Measurements from ENCODE around the gene GP1BA. TPM values are rescaled to one million over a fixed set of nuclear protein-coding genes. Genes with fewer than 3 reads are reported as not detected.
A peak's percentile ranks its signal among the peaks of the same experiment; 100 is the strongest.

GP1BA gene
- not detected in 2 replicates for total RNA-seq (2014; rRNA removed; shearing (Covaris generic))

GRCh38 chr17:4931963-4932362 lies at the start of gene GP1BA:
TSS of gene GP1BA (plus strand) at chr17:4932277. CDS start at chr17:4932605, 328 bp downstream.
- in situ Hi-C loops (cut with HindIII; ENCODE audit: low sequenced_read_pairs) = no loop called here
- DNase-seq (ENCODE audit: low spot score) = no peak

DNA sequence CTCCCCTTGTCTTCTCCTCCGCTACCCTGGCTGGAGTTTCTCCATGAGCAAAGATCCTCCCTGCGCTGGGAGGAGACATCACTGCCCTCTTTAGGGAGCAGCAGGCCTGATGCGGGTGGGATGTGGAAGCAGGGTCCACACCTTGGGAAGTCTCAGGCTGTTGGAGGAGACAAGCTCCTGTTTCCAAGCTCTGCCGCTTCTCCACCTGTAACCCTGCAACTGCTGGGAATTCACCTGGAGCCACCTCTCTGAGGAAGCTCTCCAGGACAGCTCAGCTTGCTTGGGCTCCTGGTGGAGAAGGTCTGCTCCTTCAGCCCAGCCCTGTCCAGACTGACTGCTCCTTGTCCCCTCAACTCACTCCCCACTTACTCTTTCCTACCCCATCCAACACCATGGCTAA lies 47.6 kb upstream of the GP1BA start:
- in situ Hi-C loops (cut with HindIII; ENCODE audit: low sequenced_read_pairs) = no loop called here

DNA sequence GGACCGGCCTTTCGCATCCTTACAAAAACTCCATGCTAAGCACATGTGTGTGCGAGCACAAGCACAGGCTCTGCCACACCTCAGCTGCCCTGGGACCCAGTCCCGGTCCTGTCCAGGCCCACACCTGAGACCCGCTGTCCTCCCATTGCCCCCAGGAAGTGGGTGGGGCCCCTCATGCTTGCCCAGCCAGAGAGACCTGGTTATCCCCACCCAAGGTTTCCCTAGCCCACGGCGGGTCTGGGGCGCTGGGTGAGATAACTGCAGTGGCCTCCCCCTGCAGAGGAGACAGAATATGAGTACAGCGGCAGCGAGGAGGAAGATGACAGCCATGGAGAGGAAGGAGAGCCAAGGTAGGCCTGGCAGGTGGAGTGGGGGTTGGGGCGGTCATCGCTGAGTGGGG lies 45.2 kb upstream of the GP1BA start:
- no peak for DNase-seq (ENCODE audit: low spot score)
- in situ Hi-C loops (cut with HindIII; ENCODE audit: low sequenced_read_pairs) = no loop called here

More for the DNA sequence above, 47.6 kb upstream of the GP1BA start:
- no peak for DNase-seq (ENCODE audit: low spot score)

- in situ Hi-C loops (cut with HindIII; ENCODE audit: low sequenced_read_pairs) = no loop called here
- DNase-seq (ENCODE audit: low spot score) = no peak
Measured at GRCh38 chr17:4887581-4887980, 44.5 kb upstream of the GP1BA start.

DNA sequence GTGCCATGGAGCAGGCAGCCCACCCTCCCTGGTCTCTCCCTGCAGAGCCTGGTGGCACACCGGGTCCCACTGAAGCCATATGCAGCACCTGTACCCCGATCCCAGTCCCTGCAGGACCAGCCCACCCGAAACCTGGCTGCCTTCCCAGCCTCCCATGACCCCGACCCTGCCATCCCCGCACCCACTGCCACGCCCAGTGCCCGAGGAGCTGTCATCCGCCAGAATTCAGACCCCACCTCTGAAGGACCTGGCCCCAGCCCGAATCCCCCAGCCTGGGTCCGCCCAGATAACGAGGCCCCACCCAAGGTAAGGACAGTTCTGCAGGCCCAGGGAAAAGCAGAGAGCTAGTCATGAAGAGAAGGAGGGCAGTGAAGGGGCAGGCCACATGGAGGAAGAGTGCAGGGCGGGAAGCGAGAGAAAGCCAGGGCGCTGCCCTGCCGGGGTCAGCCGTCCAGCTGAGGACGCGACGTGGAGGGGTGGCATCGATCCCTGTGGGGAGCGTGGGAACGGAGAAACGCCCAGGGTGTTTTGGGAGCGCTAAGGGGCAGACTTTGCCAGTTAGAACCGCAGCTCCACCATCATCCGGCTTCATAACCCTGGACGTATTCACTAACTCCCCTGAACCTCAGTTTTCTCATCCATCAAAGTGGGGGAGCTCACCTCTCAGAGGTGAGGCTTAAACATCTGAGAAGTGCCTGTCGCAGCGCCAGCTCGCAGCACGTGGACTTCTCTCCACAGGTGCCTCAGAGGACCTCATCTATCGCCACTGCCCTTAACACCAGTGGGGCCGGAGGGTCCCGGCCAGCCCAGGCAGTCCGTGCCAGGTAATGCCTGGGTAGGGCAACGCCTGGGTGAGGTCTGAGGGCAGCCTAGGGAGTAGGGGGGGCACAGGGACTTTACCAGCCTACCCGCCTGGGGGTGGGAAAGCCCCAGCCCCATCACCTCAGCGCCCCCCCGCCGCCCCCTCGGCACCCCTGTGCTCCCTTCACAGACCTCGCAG lies 40.4 kb upstream of the GP1BA start:
- in situ Hi-C loops (cut with HindIII; ENCODE audit: low sequenced_read_pairs) = no loop called here
- no peak for DNase-seq (ENCODE audit: low spot score)

- no peak for DNase-seq (ENCODE audit: low spot score)
- in situ Hi-C loops (cut with HindIII; ENCODE audit: low sequenced_read_pairs) = no loop called here
Measured at GRCh38 chr17:4892499-4893221, 39.4 kb upstream of the GP1BA start.

GRCh38 chr17:4893272-4893671 lies 38.8 kb upstream of the GP1BA start:
- DNase-seq (ENCODE audit: low spot score) = no peak
- in situ Hi-C loops (cut with HindIII; ENCODE audit: low sequenced_read_pairs) = no loop called here

GRCh38 chr17:4893721-4894560 lies 38.1 kb upstream of the GP1BA start:
- no peak for DNase-seq (ENCODE audit: low spot score)
- in situ Hi-C loops (cut with HindIII; ENCODE audit: low sequenced_read_pairs) = no loop called here

GRCh38 chr17:4895121-4895520 lies 37.0 kb upstream of the GP1BA start:
- in situ Hi-C loops (cut with HindIII; ENCODE audit: low sequenced_read_pairs) = no loop called here
- no peak for DNase-seq (ENCODE audit: low spot score)

GRCh38 chr17:4895657-4896331 lies 36.3 kb upstream of the GP1BA start:
- in situ Hi-C loops (cut with HindIII; ENCODE audit: low sequenced_read_pairs) = no loop called here
- DNase-seq (ENCODE audit: low spot score) = no peak

GRCh38 chr17:4896332-4897197 lies 35.5 kb upstream of the GP1BA start:
- in situ Hi-C loops (cut with HindIII; ENCODE audit: low sequenced_read_pairs) = no loop called here

GRCh38 chr17:4897198-4897687 lies 34.8 kb upstream of the GP1BA start:
- in situ Hi-C loops (cut with HindIII; ENCODE audit: low sequenced_read_pairs) = no loop called here
- no peak for DNase-seq (ENCODE audit: low spot score)

More at GRCh38 chr17:4896332-4897197, 35.5 kb upstream of the GP1BA start:
- DNase-seq (ENCODE audit: low spot score) = no peak

GRCh38 chr17:4897785-4898184 lies 34.3 kb upstream of the GP1BA start:
- no peak for DNase-seq (ENCODE audit: low spot score)
- in situ Hi-C loops (cut with HindIII; ENCODE audit: low sequenced_read_pairs) = no loop called here

DNA sequence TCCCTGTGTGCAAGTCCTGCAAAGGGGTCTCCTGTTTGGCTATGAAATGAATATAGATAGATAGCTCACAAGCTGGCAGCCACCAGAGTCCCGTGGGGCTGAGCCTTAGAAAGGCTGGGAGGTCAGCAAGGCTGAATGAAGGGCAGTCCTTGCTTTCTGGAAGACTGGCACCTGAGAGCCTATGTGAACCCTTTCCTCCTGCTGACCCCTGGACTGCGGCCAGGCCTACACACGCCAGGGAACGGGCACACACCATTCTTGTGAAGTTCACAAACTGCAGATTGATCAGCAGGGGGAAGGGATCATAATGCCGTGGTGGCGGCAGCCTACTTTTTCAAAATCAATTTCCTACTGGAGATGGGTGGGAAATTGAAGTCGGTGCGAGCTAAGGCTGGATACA lies 33.7 kb upstream of the GP1BA start:
- no peak for DNase-seq (ENCODE audit: low spot score)
- in situ Hi-C loops (cut with HindIII; ENCODE audit: low sequenced_read_pairs) = no loop called here

DNA sequence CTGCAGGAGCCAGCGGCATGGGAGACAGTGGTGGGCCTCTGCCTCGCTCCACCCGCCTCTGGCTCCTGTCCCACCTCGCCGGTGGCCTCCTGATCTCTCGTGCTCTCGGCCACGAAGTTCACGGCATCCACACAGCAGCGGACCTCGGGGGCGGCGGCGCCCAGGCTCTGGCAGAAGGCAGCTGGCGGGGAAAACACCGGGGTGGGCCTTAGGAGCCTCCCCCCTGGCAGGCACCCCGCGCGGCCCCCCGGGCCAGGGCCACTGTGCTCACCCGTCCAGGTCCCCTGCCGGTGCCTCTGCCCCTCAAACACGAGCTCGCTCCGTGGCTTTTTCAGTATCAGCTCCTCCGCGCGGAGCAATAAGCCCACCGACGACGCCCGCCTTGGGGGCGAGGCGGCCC lies 33.1 kb upstream of the GP1BA start:
- DNase-seq (ENCODE audit: low spot score) = no peak
- in situ Hi-C loops (cut with HindIII; ENCODE audit: low sequenced_read_pairs) = no loop called here

DNA sequence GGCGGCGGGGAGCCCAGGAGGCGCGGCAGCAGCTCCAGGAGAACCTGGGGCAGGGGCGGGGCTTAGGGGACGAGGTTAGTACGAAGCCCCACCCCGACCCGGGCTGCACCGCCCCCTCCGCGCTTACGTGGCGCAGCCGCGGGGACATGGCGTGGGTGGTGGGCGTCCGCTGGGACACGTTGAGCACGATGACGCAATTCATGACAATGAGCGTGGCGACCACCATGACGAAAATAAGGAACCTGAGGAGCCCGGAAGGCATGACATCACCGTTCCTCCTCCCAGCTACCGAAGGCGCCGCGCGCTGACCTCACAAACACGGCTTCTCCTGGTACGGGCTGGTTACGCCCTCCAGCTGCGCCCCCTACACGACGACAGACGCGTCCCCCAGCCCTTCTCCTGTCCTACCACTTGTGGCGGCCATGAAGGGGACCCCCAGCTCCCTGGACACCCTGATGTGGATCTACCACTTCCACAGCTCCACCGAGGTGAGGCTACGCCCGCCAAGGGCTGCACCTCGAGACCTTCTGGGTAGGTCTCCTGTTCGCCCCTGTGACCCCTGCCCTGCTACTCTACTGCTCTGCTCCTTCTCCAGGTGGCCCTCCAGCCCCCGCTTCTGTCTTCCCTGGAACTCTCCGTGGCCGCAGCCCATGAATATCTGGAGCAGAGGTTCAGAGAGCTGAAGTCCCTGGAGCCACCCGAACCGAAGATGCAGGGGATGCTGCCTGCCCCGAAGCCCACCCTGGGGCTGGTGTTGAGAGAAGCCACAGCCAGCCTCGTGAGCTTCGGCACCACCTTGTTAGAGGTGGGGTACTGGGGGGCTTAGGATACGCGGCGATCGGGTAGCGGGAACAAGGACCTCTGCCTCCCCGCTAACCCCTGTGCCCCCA lies 32.5 kb upstream of the GP1BA start, which contains the start of gene C17orf107:
C17orf107 (plus strand) TSS at position 196 of the 890 bp plus-strand sequence; CDS start at position 423, 227 bp downstream.
- peak; percentile 74 for DNase-seq (ENCODE audit: low spot score)
- in situ Hi-C loops (cut with HindIII; ENCODE audit: low sequenced_read_pairs) = no loop called here
